Measurements from ENCODE around the gene DAGLA.

DAGLA gene

GRCh38 chr11:61762798-61763197 is 82.6 kb downstream of the DAGLA start:
- no peak overlapping the region for H3K4me3 ChIP-seq (ENCODE audit: low read depth, low read length)

GRCh38 chr11:61763930-61764605 is 83.9 kb downstream of the DAGLA start:
- no peak overlapping the region for H3K4me3 ChIP-seq (ENCODE audit: low read depth, low read length)

- H3K4me3 ChIP-seq (ENCODE audit: low read depth, low read length) = no peak overlapping the region
Measured at GRCh38 chr11:61764606-61765260, 84.5 kb downstream of the DAGLA start.

- H3K4me3 ChIP-seq (ENCODE audit: low read depth, low read length) = no peak overlapping the region
Measured at GRCh38 chr11:61765550-61766253, 85.5 kb downstream of the DAGLA start.

- no peak overlapping the region for H3K4me3 ChIP-seq (ENCODE audit: low read depth, low read length)
Measured at GRCh38 chr11:61766353-61766841, 86.2 kb downstream of the DAGLA start.

- no peak overlapping the region for H3K4me3 ChIP-seq (ENCODE audit: low read depth, low read length)
Measured at GRCh38 chr11:61768376-61769076, 88.3 kb downstream of the DAGLA start.

- H3K4me3 ChIP-seq (ENCODE audit: low read depth, low read length) = no peak overlapping the region
Measured at GRCh38 chr11:61769169-61769920, 89.2 kb downstream of the DAGLA start.

- no peak overlapping the region for H3K4me3 ChIP-seq (ENCODE audit: low read depth, low read length)
Measured at GRCh38 chr11:61769946-61770683, 89.9 kb downstream of the DAGLA start.

- no peak overlapping the region for H3K4me3 ChIP-seq (ENCODE audit: low read depth, low read length)
Measured at GRCh38 chr11:61771195-61771894, 91.2 kb downstream of the DAGLA start.

- no peak overlapping the region for H3K4me3 ChIP-seq (ENCODE audit: low read depth, low read length)
Measured at GRCh38 chr11:61771985-61772455, 91.8 kb downstream of the DAGLA start.

GRCh38 chr11:61773356-61773755 is 93.2 kb downstream of the DAGLA start:
- no peak overlapping the region for H3K4me3 ChIP-seq (ENCODE audit: low read depth, low read length)

GRCh38 chr11:61773809-61774208 is 93.6 kb downstream of the DAGLA start:
- no peak overlapping the region for H3K4me3 ChIP-seq (ENCODE audit: low read depth, low read length)

GRCh38 chr11:61774411-61774810 is 94.2 kb downstream of the DAGLA start:
- H3K4me3 ChIP-seq (ENCODE audit: low read depth, low read length) = no peak overlapping the region

GRCh38 chr11:61775106-61775505 is 94.9 kb downstream of the DAGLA start:
- no peak overlapping the region for H3K4me3 ChIP-seq (ENCODE audit: low read depth, low read length)

GRCh38 chr11:61775606-61776554 is 95.7 kb downstream of the DAGLA start:
- H3K4me3 ChIP-seq (ENCODE audit: low read depth, low read length) = no peak overlapping the region

GRCh38 chr11:61776561-61777075 is 96.4 kb downstream of the DAGLA start:
- no peak overlapping the region for H3K4me3 ChIP-seq (ENCODE audit: low read depth, low read length)

- H3K4me3 ChIP-seq (ENCODE audit: low read depth, low read length) = no peak overlapping the region
Measured at GRCh38 chr11:61777234-61778090, 97.3 kb downstream of the DAGLA start.

Measured in iPS-11a (cell line).